Fibroblast of the aortic adventitia (primary cell): ENCODE data around the gene CDAN1. TPM values are rescaled to one million over a fixed set of nuclear protein-coding genes. Genes with fewer than 3 reads are reported as not detected.

Experiments used
- DNase-seq: peaks from one replicate; pipeline ENCODE4 v3.0.0-alpha.2; 2010; ENCODE audit warnings: low read depth
- H3K4me3 ChIP-seq: 2 replicates; pipeline ENCODE4 v1.5.1; 2011; ENCODE audit warnings: low read depth, mild to moderate bottlenecking, control low read depth, low read length, moderate library complexity
- CTCF ChIP-seq: IDR thresholded peaks from 2 replicates; pipeline ENCODE4 v1.5.1; 2011; ENCODE audit warnings: mild to moderate bottlenecking, low read length, control low read depth, inconsistent platforms; ENCODE audit not compliant: insufficient read depth
- total RNA-seq: library from RNA; depleted of rRNA; stranded (reverse); fragments of >200 nt; gene quantifications from 2 replicates; pipeline ENCODE4 v1.2.3, GENCODE V29; 2012; ENCODE audit warnings: low replicate concordance

CDAN1 gene
- total RNA-seq, 1 donor, result 8.7 TPM

GRCh38 chr15:42729409-42729808, 7.5 kb downstream of the CDAN1 start:
- no peak overlapping the region for H3K4me3 ChIP-seq
- no peak for DNase-seq
- TF ChIP-seq CTCF, result no peak

GRCh38 chr15:42728972-42729371, 8.0 kb downstream of the CDAN1 start:
- DNase-seq, result no peak
- no peak overlapping the region for H3K4me3 ChIP-seq
- TF ChIP-seq CTCF, result no peak

GRCh38 chr15:42728560-42728959, 8.4 kb downstream of the CDAN1 start:
- no peak for DNase-seq
- H3K4me3 ChIP-seq, result no peak overlapping the region
- TF ChIP-seq CTCF, result no peak

- no peak for TF ChIP-seq CTCF
- no peak for DNase-seq
- H3K4me3 ChIP-seq, result no peak overlapping the region
Observed at GRCh38 chr15:42727750-42728381, 9.1 kb downstream of the CDAN1 start.

GRCh38 chr15:42726114-42726513, 10.8 kb downstream of the CDAN1 start:
- DNase-seq, result no peak
- TF ChIP-seq CTCF, result no peak

GRCh38 chr15:42725331-42725903, 11.5 kb downstream of the CDAN1 start:
- TF ChIP-seq CTCF, result no peak
- no peak for DNase-seq
- no peak overlapping the region for H3K4me3 ChIP-seq

More at GRCh38 chr15:42726114-42726513, 10.8 kb downstream of the CDAN1 start:
- H3K4me3 ChIP-seq, result no peak overlapping the region

- no peak for TF ChIP-seq CTCF
- no peak overlapping the region for H3K4me3 ChIP-seq
- DNase-seq, result no peak
Observed at GRCh38 chr15:42724276-42724675, 12.7 kb downstream of the CDAN1 start.
